HUES6 (cell line): ENCODE measurements around the gene XYLB.
A peak's percentile ranks its signal among the peaks of the same experiment; 100 is the strongest.

Experiments used
- H3K27ac ChIP-seq: 2 replicates; pipeline ENCODE4 v1.7.0; 2013; ENCODE audit warnings: low read depth, mild to moderate bottlenecking, low read length, inconsistent platforms
- H3K27me3 ChIP-seq: 2 replicates; pipeline ENCODE4 v1.6.1; 2013; ENCODE audit warnings: low read length; ENCODE audit not compliant: control insufficient read depth, insufficient read depth
- H3K36me3 ChIP-seq: 2 replicates; pipeline ENCODE4 v1.6.1; 2013; ENCODE audit warnings: low read length; ENCODE audit not compliant: control insufficient read depth, insufficient read depth
- H3K4me1 ChIP-seq: 2 replicates; pipeline ENCODE4 v1.6.1; 2013; ENCODE audit warnings: low read length; ENCODE audit not compliant: control insufficient read depth, insufficient read depth
- H3K4me3 ChIP-seq: 2 replicates; pipeline ENCODE4 v1.5.1; 2013; ENCODE audit warnings: low read depth, low read length
- H3K9ac ChIP-seq: one replicate; pipeline ENCODE4 v1.6.1; 2013; ENCODE audit warnings: mild to moderate bottlenecking, low read length
- H3K9me3 ChIP-seq: 2 replicates; pipeline ENCODE4 v1.6.1; 2013; ENCODE audit warnings: low read depth, low read length; ENCODE audit not compliant: control insufficient read depth, insufficient read depth

XYLB gene

GRCh38 chr3:38347421-38348200 lies 1.0 kb downstream of the XYLB start:
- peaks cover 14% of the 10 kb centered on the region for H3K27me3 ChIP-seq
- no peak overlapping the region for H3K9ac ChIP-seq
- peaks cover 5% of the 10 kb centered on the region; the same call in 1 of the 2 replicates for H3K36me3 ChIP-seq
- H3K27ac ChIP-seq: no peak overlapping the region
- peak overlapping the region; percentile 77 for H3K4me3 ChIP-seq
- H3K9me3 ChIP-seq: peaks cover 3% of the 10 kb centered on the region; the same call in 1 of the 2 replicates
- H3K4me1 ChIP-seq: no peaks in the 10 kb centered on the region

- Histone ChIP-seq H3K27ac (no peak overlapping the region), H3K9me3 (peaks cover 3% of the 10 kb centered on the region; the same call in 1 of the 2 replicates), H3K27me3 (peaks cover 14% of the 10 kb centered on the region), H3K9ac (no peak overlapping the region), H3K4me3 (no peak overlapping the region), H3K36me3 (peaks cover 7% of the 10 kb centered on the region; the same call in 1 of the 2 replicates), H3K4me1 (no peaks in the 10 kb centered on the region)
These were observed 2.3 kb downstream of the XYLB start for GRCh38 chr3:38348903-38349302.

GRCh38 chr3:38349684-38350359 lies 3.2 kb downstream of the XYLB start:
- no peak overlapping the region for H3K4me3 ChIP-seq
- H3K4me1 ChIP-seq: no peaks in the 10 kb centered on the region
- H3K36me3 ChIP-seq: peaks cover 8% of the 10 kb centered on the region; the same call in 1 of the 2 replicates
- H3K9me3 ChIP-seq: no peaks in the 10 kb centered on the region
- no peak overlapping the region for H3K9ac ChIP-seq
- H3K27me3 ChIP-seq: peaks cover 14% of the 10 kb centered on the region
- H3K27ac ChIP-seq: no peak overlapping the region

- Histone ChIP-seq H3K36me3 (peaks cover 14% of the 10 kb centered on the region), H3K9me3 (no peaks in the 10 kb centered on the region; the same call in 1 of the 2 replicates), H3K27ac (no peak overlapping the region), H3K4me1 (no peaks in the 10 kb centered on the region), H3K4me3 (no peak overlapping the region), H3K27me3 (no peaks in the 10 kb centered on the region; the same call in 1 of the 2 replicates), H3K9ac (no peak overlapping the region)
These were observed 6.6 kb downstream of the XYLB start for GRCh38 chr3:38353151-38353550.

- Histone ChIP-seq H3K27me3 (no peaks in the 10 kb centered on the region), H3K9me3 (peaks cover 11% of the 10 kb centered on the region), H3K4me3 (no peak overlapping the region), H3K4me1 (no peaks in the 10 kb centered on the region), H3K27ac (no peak overlapping the region), H3K9ac (no peak overlapping the region), H3K36me3 (peaks cover 14% of the 10 kb centered on the region)
These were observed 8.2 kb downstream of the XYLB start for GRCh38 chr3:38354588-38355330.

GRCh38 chr3:38359038-38359437 lies 12.5 kb downstream of the XYLB start:
- no peak overlapping the region for H3K27ac ChIP-seq
- no peak overlapping the region for H3K9ac ChIP-seq
- no peaks in the 10 kb centered on the region for H3K27me3 ChIP-seq
- H3K36me3 ChIP-seq: peaks cover 11% of the 10 kb centered on the region
- no peaks in the 10 kb centered on the region for H3K4me1 ChIP-seq
- H3K9me3 ChIP-seq: peaks cover 12% of the 10 kb centered on the region
- no peak overlapping the region for H3K4me3 ChIP-seq

- H3K36me3 ChIP-seq: peaks cover 9% of the 10 kb centered on the region
These were observed 13.8 kb downstream of the XYLB start for GRCh38 chr3:38360345-38360744.

GRCh38 chr3:38361496-38361895 lies 14.9 kb downstream of the XYLB start:
- H3K27ac ChIP-seq: no peak overlapping the region
- no peak overlapping the region for H3K9ac ChIP-seq
- peaks cover 12% of the 10 kb centered on the region for H3K9me3 ChIP-seq
- no peaks in the 10 kb centered on the region for H3K27me3 ChIP-seq
- peaks cover 14% of the 10 kb centered on the region for H3K36me3 ChIP-seq
- no peak overlapping the region for H3K4me3 ChIP-seq
- no peaks in the 10 kb centered on the region for H3K4me1 ChIP-seq

More at GRCh38 chr3:38360345-38360744, 13.8 kb downstream of the XYLB start:
- Histone ChIP-seq H3K9me3 (peaks cover 12% of the 10 kb centered on the region), H3K27me3 (no peaks in the 10 kb centered on the region), H3K9ac (no peak overlapping the region), H3K27ac (no peak overlapping the region), H3K4me3 (no peak overlapping the region), H3K4me1 (no peaks in the 10 kb centered on the region)

- no peaks in the 10 kb centered on the region for H3K27me3 ChIP-seq
- H3K9me3 ChIP-seq: peaks cover 12% of the 10 kb centered on the region; the same call in 1 of the 2 replicates
- H3K4me1 ChIP-seq: no peaks in the 10 kb centered on the region
- H3K9ac ChIP-seq: no peak overlapping the region
- no peak overlapping the region for H3K27ac ChIP-seq
- H3K36me3 ChIP-seq: peaks cover 9% of the 10 kb centered on the region; the same call in 1 of the 2 replicates
- H3K4me3 ChIP-seq: no peak overlapping the region
These were observed 16.2 kb downstream of the XYLB start for GRCh38 chr3:38362825-38363224.

GRCh38 chr3:38364721-38365400 lies 18.3 kb downstream of the XYLB start:
- H3K9ac ChIP-seq: no peak overlapping the region
- H3K36me3 ChIP-seq: peaks cover 20% of the 10 kb centered on the region
- H3K27me3 ChIP-seq: no peaks in the 10 kb centered on the region
- no peak overlapping the region for H3K27ac ChIP-seq
- no peak overlapping the region for H3K4me3 ChIP-seq
- H3K4me1 ChIP-seq: no peaks in the 10 kb centered on the region
- peaks cover 12% of the 10 kb centered on the region for H3K9me3 ChIP-seq
